ENCODE data around the gene VSNL1. TPM values are rescaled to one million over a fixed set of nuclear protein-coding genes. Genes with fewer than 3 reads are reported as not detected.

Gene VSNL1
- total RNA-seq, 1 donor from 2014 or later: 15.8 TPM

DNA sequence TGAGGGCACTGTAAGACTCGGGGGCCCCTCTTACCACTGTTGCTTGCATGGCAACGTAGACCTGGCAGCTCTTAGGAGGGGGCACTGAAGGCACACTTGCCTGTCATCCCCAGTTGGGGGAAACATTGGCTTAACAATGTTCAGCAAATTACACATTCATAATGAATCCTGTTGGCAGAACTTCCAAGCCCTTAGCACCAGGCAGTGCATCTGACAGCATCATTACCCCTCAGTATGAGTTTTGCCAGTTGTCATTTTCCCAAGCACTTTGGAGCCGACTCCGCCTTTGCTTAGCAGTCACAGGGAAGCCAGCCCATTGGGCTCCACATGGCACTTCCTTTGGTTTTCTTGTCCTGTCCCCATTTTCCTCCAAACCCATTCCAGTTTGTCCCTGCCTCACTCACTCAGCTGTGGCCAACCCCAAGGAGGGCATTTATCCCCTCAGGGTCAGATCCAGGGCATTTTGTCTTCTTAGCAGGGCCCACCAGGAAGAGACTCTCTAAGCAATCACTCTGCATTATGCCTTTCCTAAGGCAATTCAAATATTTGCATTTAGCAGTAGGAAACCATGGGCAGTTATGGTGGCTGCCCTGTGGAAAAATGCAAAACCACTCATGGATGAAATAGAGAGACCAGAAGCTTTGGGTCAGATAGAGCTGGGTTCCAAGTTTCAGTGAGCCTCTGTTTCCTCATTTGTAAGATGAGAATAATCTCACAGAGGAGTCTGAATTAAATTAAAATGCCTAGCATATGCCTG is 73.9 kb downstream of the VSNL1 start:
- no peaks in the 10 kb centered on the region for H3K36me3 ChIP-seq
- peaks cover 23% of the 10 kb centered on the region for H3K4me1 ChIP-seq
- no peak for DNase-seq
- no peak overlapping the region for H3K4me3 ChIP-seq
- no peaks in the 10 kb centered on the region for H3K27me3 ChIP-seq (ENCODE audit: low read depth)
- TF ChIP-seq, protein P1, sequence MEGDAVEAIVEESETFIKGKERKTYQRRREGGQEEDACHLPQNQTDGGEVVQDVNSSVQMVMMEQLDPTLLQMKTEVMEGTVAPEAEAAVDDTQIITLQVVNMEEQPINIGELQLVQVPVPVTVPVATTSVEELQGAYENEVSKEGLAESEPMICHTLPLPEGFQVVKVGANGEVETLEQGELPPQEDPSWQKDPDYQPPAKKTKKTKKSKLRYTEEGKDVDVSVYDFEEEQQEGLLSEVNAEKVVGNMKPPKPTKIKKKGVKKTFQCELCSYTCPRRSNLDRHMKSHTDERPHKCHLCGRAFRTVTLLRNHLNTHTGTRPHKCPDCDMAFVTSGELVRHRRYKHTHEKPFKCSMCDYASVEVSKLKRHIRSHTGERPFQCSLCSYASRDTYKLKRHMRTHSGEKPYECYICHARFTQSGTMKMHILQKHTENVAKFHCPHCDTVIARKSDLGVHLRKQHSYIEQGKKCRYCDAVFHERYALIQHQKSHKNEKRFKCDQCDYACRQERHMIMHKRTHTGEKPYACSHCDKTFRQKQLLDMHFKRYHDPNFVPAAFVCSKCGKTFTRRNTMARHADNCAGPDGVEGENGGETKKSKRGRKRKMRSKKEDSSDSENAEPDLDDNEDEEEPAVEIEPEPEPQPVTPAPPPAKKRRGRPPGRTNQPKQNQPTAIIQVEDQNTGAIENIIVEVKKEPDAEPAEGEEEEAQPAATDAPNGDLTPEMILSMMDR (IDR thresholded peaks at IDR 0.05; ENCODE audit: borderline replicate concordance): no peak
- intact Hi-C loops (cut with micrococcal nuclease): no loop called here
- no peak overlapping the region for H3K27ac ChIP-seq (replicated peaks)
- H3K9me3 ChIP-seq (replicated peaks): no peaks in the 10 kb centered on the region

DNA sequence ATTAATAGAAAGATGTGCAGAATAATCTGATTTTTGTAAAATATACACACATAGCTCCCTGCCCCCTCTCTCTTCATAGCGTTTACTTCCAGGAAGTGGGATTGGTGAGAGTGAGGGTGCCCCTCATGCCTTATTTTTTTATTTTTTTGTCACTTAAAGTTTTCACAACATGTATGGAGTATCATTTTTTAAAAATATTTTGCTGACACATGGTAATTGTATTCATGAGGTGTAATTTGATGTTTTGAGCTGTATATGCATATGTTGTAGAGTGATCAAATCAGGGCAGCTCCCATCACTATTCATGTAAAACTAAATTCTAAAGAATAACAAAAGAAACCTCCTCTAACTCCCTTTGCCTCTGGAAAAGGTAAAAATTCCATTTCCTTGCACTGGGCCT is 74.7 kb downstream of the VSNL1 start:
- TF ChIP-seq, protein P1 (IDR thresholded peaks at IDR 0.05; ENCODE audit: borderline replicate concordance): no peak
- peaks cover 22% of the 10 kb centered on the region for H3K4me1 ChIP-seq
- intact Hi-C loops (cut with micrococcal nuclease): no loop called here
- H3K4me3 ChIP-seq: no peak overlapping the region
- no peaks in the 10 kb centered on the region for H3K36me3 ChIP-seq
- no peak for DNase-seq
- H3K9me3 ChIP-seq (replicated peaks): no peaks in the 10 kb centered on the region
- H3K27me3 ChIP-seq (ENCODE audit: low read depth): no peaks in the 10 kb centered on the region
- no peak overlapping the region for H3K27ac ChIP-seq (replicated peaks)

DNA sequence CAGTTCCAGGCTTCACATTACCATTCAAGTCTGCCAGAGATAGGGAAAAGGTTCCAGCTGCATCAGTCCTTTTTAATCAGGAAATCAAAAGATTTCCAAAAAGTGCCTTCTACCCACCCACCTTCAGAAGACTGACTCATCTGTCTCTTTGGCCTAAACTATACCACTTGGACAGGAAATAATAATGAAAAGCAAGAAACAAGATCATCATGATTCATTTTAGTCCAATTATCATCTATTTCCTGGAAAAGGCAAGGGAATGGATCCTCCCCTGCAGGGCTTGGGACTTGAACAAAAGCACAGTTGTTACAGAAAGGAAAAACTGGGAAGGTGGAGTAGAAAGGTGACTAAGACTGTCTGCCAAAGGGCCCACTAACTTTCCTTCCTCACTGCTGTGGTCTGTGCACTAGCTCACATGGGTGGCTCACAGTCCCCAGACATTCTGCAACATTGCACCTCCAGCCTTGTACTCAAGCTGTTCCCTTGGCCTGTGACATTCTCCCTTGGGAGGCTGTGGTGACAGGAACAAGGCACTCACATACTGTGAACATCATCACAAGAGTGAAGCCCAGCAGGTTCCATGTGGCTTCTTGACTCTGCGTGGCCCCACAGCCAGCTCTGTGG is 75.3 kb downstream of the VSNL1 start:
- Histone ChIP-seq H3K27me3 (ENCODE audit: low read depth) (no peaks in the 10 kb centered on the region), H3K27ac (replicated peaks) (no peak overlapping the region), H3K4me3 (no peak overlapping the region), H3K4me1 (peaks cover 25% of the 10 kb centered on the region), H3K9me3 (replicated peaks) (no peaks in the 10 kb centered on the region), H3K36me3 (no peaks in the 10 kb centered on the region)
- intact Hi-C loops (cut with micrococcal nuclease): no loop called here
- TF ChIP-seq, protein P1 (IDR thresholded peaks at IDR 0.05; ENCODE audit: borderline replicate concordance): no peak
- DNase-seq: no peak

DNA sequence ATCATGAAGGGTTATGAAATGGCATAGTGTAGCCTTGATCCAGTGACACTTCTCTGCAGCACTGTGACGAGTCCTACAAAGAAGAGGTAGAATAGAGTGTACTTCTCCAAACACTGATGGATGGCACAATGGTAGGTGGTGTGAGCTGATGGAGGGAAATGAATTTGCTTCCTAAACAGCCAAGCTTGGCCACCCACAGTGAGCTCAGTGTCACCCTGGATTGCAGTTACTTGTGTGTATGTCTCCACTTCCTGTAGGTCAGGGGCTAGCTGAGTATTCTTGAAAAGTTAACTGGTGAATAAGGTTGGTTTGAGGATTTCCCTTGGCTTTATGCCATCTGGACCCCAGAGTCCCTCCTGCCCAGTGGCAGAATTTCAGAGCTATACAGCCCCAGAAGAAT is 75.9 kb downstream of the VSNL1 start:
- Histone ChIP-seq H3K9me3 (replicated peaks) (no peaks in the 10 kb centered on the region), H3K4me1 (peaks cover 23% of the 10 kb centered on the region), H3K4me3 (no peak overlapping the region), H3K27ac (replicated peaks) (no peak overlapping the region), H3K36me3 (no peaks in the 10 kb centered on the region), H3K27me3 (ENCODE audit: low read depth) (no peaks in the 10 kb centered on the region)
- no peak for DNase-seq
- intact Hi-C loops (cut with micrococcal nuclease): no loop called here
- TF ChIP-seq, protein P1 (IDR thresholded peaks at IDR 0.05; ENCODE audit: borderline replicate concordance): no peak

DNA sequence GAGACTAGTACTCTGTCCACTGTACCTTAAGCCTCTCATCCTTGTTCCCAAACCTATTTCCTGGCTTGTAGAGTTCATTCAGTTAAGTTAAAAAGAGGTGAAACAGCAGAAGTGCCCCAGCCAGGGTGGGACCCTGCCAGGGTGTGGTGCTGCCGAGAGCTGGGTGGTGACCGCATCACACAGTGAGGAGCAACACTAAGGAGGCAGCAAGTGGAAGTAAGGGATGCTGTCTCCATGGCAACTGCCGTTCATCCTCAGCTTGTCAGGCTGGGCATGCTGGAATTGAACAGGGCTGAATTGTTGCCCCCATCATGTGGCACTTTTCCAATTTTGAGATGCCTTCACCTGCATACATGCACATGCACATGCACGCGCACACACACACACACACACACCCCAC is 77.0 kb downstream of the VSNL1 start:
- intact Hi-C loops (cut with micrococcal nuclease): no loop called here
- no peaks in the 10 kb centered on the region for H3K9me3 ChIP-seq (replicated peaks)
- TF ChIP-seq, protein P1 (IDR thresholded peaks at IDR 0.05; ENCODE audit: borderline replicate concordance): no peak
- no peak overlapping the region for H3K27ac ChIP-seq (replicated peaks)
- H3K36me3 ChIP-seq: no peaks in the 10 kb centered on the region
- no peak overlapping the region for H3K4me3 ChIP-seq
- DNase-seq: no peak
- H3K27me3 ChIP-seq (ENCODE audit: low read depth): no peaks in the 10 kb centered on the region
- H3K4me1 ChIP-seq: peaks cover 22% of the 10 kb centered on the region
